ENCODE measurements around the gene CMKLR1. TPM values are rescaled to one million over a fixed set of nuclear protein-coding genes. Genes with fewer than 3 reads are reported as not detected.

Gene CMKLR1
- total and polyA plus RNA-seq, 4 donors = 0.67 to 13.7 (median 5.8) TPM

DNA sequence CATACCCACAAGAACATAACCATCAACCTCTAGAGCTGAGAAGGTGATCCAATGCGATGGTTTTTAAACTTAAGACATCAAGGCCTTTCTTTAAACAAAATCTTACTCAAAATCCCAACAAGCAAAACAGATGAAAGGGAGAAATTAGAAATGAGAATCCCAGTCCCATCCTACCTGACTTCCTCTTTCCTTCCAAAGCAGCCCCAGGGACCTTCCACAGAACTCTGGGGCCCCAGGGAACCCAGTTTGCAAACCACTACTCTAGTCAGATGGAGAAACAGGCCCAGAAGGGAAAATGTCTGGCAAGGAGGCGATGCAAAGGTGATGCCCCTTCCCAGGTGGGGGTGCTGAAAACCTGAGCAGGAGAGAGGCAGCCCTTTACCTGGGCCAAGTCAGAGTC lies 29.0 kb upstream of the CMKLR1 start (continued):
- TF ChIP-seq, protein P1, sequence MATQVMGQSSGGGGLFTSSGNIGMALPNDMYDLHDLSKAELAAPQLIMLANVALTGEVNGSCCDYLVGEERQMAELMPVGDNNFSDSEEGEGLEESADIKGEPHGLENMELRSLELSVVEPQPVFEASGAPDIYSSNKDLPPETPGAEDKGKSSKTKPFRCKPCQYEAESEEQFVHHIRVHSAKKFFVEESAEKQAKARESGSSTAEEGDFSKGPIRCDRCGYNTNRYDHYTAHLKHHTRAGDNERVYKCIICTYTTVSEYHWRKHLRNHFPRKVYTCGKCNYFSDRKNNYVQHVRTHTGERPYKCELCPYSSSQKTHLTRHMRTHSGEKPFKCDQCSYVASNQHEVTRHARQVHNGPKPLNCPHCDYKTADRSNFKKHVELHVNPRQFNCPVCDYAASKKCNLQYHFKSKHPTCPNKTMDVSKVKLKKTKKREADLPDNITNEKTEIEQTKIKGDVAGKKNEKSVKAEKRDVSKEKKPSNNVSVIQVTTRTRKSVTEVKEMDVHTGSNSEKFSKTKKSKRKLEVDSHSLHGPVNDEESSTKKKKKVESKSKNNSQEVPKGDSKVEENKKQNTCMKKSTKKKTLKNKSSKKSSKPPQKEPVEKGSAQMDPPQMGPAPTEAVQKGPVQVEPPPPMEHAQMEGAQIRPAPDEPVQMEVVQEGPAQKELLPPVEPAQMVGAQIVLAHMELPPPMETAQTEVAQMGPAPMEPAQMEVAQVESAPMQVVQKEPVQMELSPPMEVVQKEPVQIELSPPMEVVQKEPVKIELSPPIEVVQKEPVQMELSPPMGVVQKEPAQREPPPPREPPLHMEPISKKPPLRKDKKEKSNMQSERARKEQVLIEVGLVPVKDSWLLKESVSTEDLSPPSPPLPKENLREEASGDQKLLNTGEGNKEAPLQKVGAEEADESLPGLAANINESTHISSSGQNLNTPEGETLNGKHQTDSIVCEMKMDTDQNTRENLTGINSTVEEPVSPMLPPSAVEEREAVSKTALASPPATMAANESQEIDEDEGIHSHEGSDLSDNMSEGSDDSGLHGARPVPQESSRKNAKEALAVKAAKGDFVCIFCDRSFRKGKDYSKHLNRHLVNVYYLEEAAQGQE (IDR thresholded peaks at IDR 0.05) = no peak
- TF ChIP-seq HNF4A (conservative IDR thresholded peaks at IDR 0.05) = no peak
- TF ChIP-seq SP1 (IDR thresholded peaks at IDR 0.05) = no peak

DNA sequence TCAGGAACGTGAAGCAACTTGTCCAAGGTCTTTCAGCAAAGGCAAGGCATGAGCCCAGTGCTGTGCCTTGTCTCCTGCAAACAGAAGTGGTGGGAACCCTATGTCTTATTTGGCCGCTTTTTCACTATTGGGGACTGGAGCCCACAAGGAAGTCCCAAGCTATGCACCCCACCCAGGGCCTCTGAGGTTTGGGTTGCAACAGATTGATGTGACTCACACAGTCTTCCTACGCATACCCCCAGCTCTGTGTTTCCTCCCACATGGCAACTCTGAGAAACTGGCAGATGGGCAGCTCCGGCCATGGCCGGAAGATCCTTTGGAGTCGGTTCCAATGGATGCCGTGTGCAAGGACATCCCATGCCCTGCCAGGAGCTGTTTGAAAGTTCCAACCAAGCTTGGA lies 28.3 kb upstream of the CMKLR1 start:
- TF ChIP-seq YY1 (IDR thresholded peaks at IDR 0.05) = no peak
- TF ChIP-seq SP1 (IDR thresholded peaks at IDR 0.05) = no peak
- no peak for TF ChIP-seq HNF4A (conservative IDR thresholded peaks at IDR 0.05)
- TF ChIP-seq RAD21 (IDR thresholded peaks at IDR 0.05) = no peak
- TF ChIP-seq, protein P2, sequence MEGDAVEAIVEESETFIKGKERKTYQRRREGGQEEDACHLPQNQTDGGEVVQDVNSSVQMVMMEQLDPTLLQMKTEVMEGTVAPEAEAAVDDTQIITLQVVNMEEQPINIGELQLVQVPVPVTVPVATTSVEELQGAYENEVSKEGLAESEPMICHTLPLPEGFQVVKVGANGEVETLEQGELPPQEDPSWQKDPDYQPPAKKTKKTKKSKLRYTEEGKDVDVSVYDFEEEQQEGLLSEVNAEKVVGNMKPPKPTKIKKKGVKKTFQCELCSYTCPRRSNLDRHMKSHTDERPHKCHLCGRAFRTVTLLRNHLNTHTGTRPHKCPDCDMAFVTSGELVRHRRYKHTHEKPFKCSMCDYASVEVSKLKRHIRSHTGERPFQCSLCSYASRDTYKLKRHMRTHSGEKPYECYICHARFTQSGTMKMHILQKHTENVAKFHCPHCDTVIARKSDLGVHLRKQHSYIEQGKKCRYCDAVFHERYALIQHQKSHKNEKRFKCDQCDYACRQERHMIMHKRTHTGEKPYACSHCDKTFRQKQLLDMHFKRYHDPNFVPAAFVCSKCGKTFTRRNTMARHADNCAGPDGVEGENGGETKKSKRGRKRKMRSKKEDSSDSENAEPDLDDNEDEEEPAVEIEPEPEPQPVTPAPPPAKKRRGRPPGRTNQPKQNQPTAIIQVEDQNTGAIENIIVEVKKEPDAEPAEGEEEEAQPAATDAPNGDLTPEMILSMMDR (IDR thresholded peaks at IDR 0.05; ENCODE audit: low read depth, low read length, missing input control) = no peak
- TF ChIP-seq RXRA (IDR thresholded peaks at IDR 0.05) = no peak
- TF ChIP-seq, protein P1 (IDR thresholded peaks at IDR 0.05) = no peak
- no peak for TF ChIP-seq FOXA2 (IDR thresholded peaks at IDR 0.05)
- TF ChIP-seq, protein P3, sequence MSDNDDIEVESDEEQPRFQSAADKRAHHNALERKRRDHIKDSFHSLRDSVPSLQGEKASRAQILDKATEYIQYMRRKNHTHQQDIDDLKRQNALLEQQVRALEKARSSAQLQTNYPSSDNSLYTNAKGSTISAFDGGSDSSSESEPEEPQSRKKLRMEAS (IDR thresholded peaks at IDR 0.05) = no peak
- no peak for TF ChIP-seq FOXA1 (IDR thresholded peaks at IDR 0.05)
- Histone ChIP-seq H3K4me1 (ENCODE audit: control insufficient read depth in 4 of 4, insufficient read depth in 4 of 4, low read length in 3 of 4) (no peaks in the 10 kb centered on the region), H3K9me3 (ENCODE audit: control insufficient read depth in 4 of 4, low read length in 3 of 4) (peaks cover 0 to 2% (median 0%) of the 10 kb centered on the region in 4 donors), H3K27ac (ENCODE audit: low read depth in 1 of 2, low read length in 2 of 2) (no peak overlapping the region), H3K9ac (ENCODE audit: low read depth in 1 of 2, low read length in 2 of 2) (no peak overlapping the region), H3K4me3 (ENCODE audit: low read depth in 1 of 3, low read length in 3 of 3) (no peak overlapping the region), H3K27me3 (ENCODE audit: control insufficient read depth in 4 of 4, insufficient read depth in 4 of 4, low read length in 3 of 4) (no peaks in the 10 kb centered on the region), H3K36me3 (ENCODE audit: control insufficient read depth in 4 of 4, insufficient read depth in 3 of 4, low read depth in 1 of 4, low read length in 3 of 4) (no peaks in the 10 kb centered on the region)
- 81% methylated on average over 7 of the region's 7 CpGs for WGBS
- DNase-seq (ENCODE audit: low spot score) = no peak

DNA sequence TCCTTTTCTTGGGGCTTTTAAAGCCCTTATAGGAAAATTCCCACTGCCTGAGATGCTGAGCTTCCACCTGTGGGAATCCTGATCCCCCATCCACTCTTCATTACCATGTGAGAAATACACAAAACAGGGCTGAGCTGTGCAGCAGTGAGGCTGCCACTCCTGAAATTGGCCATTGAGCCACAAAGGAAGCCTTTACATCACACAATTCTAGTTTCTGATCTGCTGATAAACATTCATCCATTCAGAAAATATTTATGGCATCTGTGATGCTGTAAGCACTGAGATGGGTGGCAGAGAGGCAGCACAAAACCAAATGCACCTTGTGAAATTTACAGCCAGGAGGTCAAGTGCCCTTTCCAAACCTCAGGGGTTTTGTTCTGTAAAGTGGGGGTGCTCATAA lies 26.2 kb upstream of the CMKLR1 start:
- Histone ChIP-seq H3K27ac (ENCODE audit: low read depth in 1 of 2, low read length in 2 of 2) (no peak overlapping the region), H3K9me3 (ENCODE audit: control insufficient read depth in 4 of 4, low read length in 3 of 4) (no peaks in the 10 kb centered on the region), H3K4me3 (ENCODE audit: low read depth in 1 of 3, low read length in 3 of 3) (no peak overlapping the region), H3K36me3 (ENCODE audit: control insufficient read depth in 4 of 4, insufficient read depth in 3 of 4, low read depth in 1 of 4, low read length in 3 of 4) (no peaks in the 10 kb centered on the region), H3K4me1 (ENCODE audit: control insufficient read depth in 4 of 4, insufficient read depth in 4 of 4, low read length in 3 of 4) (no peaks in the 10 kb centered on the region), H3K27me3 (ENCODE audit: control insufficient read depth in 4 of 4, insufficient read depth in 4 of 4, low read length in 3 of 4) (no peaks in the 10 kb centered on the region), H3K9ac (ENCODE audit: low read depth in 1 of 2, low read length in 2 of 2) (no peak overlapping the region)
- DNase-seq (ENCODE audit: low spot score) = no peak
- TF ChIP-seq HNF4G (IDR thresholded peaks at IDR 0.05) (no peak), SP1 (IDR thresholded peaks at IDR 0.05) (no peak), JUND (IDR thresholded peaks at IDR 0.05) (no peak), NR2F2 (IDR thresholded peaks at IDR 0.05) (no peak), GABPA (IDR thresholded peaks at IDR 0.05 in 1 of 2, conservative IDR thresholded peaks at IDR 0.05 in 1 of 2) (no peak), FOXA2 (IDR thresholded peaks at IDR 0.05) (no peak), FOXA1 (IDR thresholded peaks at IDR 0.05) (no peak), TAF1 (conservative IDR thresholded peaks at IDR 0.05) (no peak), EGR1 (IDR thresholded peaks at IDR 0.05; ENCODE audit: low read depth in 2 of 2) (no peak)
- TF ChIP-seq, protein P4, sequence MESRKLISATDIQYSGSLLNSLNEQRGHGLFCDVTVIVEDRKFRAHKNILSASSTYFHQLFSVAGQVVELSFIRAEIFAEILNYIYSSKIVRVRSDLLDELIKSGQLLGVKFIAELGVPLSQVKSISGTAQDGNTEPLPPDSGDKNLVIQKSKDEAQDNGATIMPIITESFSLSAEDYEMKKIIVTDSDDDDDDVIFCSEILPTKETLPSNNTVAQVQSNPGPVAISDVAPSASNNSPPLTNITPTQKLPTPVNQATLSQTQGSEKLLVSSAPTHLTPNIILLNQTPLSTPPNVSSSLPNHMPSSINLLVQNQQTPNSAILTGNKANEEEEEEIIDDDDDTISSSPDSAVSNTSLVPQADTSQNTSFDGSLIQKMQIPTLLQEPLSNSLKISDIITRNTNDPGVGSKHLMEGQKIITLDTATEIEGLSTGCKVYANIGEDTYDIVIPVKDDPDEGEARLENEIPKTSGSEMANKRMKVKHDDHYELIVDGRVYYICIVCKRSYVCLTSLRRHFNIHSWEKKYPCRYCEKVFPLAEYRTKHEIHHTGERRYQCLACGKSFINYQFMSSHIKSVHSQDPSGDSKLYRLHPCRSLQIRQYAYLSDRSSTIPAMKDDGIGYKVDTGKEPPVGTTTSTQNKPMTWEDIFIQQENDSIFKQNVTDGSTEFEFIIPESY (IDR thresholded peaks at IDR 0.05) = no peak

Measured in liver (tissue), 9 donors.